Spleen (tissue), 11 donors: Measurements from ENCODE around the gene S100B. TPM values are rescaled to one million over a fixed set of nuclear protein-coding genes. Genes with fewer than 3 reads are reported as not detected.
A peak's percentile ranks its signal among the peaks of the same experiment; 100 is the strongest.

Experiments
- DNase-seq: peaks from one replicate; pipeline ENCODE4 v3.0.0-alpha.2; 2020
- H3K27ac ChIP-seq, 8 donors: fragments of 200-600 bp; sonication (generic) in 7 of 8; 1 replicate in 4 of 8; 2 replicates in 4 of 8; pipeline versions ENCODE4 v1.5.0 to v1.8.0; 2016 to 2021; ENCODE audit warnings: inconsistent platforms in 4 of 8, mild to moderate bottlenecking in 4 of 8, moderate library complexity in 1 of 8
- H3K27me3 ChIP-seq, 7 donors: fragments of 200-600 bp; sonication (generic) in 6 of 7; replicated peaks in 1 of 7; 1 replicate in 4 of 7; 2 replicates in 3 of 7; pipeline versions ENCODE4 v1.5.0 to v1.8.0; 2016 to 2021; ENCODE audit warnings: inconsistent platforms in 3 of 7, mild to moderate bottlenecking in 1 of 7
- H3K36me3 ChIP-seq, 6 donors: fragments of 200-600 bp; sonication (generic) in 5 of 6; 1 replicate in 4 of 6; 2 replicates in 2 of 6; pipeline versions ENCODE4 v1.5.0 to v1.8.0; 2016 to 2021; ENCODE audit warnings: inconsistent platforms in 2 of 6
- H3K4me1 ChIP-seq, 6 donors: fragments of 200-600 bp; sonication (generic) in 5 of 6; 1 replicate in 3 of 6; 2 replicates in 3 of 6; pipeline versions ENCODE4 v1.5.0 to v1.8.0; 2016 to 2021; ENCODE audit warnings: inconsistent platforms in 3 of 6
- H3K4me3 ChIP-seq, 8 donors: fragments of 200-600 bp; sonication (generic) in 7 of 8; 1 replicate in 4 of 8; 2 replicates in 4 of 8; pipeline versions ENCODE4 v1.5.0 to v1.8.0; 2016 to 2021; ENCODE audit warnings: inconsistent platforms in 4 of 8, mild to moderate bottlenecking in 4 of 8, moderate library complexity in 2 of 8
- H3K9me3 ChIP-seq, 8 donors: fragments of 200-600 bp; sonication (generic) in 7 of 8; 1 replicate in 4 of 8; 2 replicates in 4 of 8; pipeline versions ENCODE4 v1.5.0 to v1.8.0; 2016 to 2021; ENCODE audit warnings: inconsistent platforms in 4 of 8
- CTCF ChIP-seq, 11 experiments: fragments of 200-600 bp in 7 of 11; fragments of 450-650 bp in 4 of 11; sonication (generic) in 4 of 11; IDR thresholded peaks in 8 of 11; conservative IDR thresholded peaks in 3 of 11; 1 replicate in 7 of 11; 2 replicates in 4 of 11; pipeline versions ENCODE4 v1.4.0 to v1.8.0; 2016 to 2021; ENCODE audit warnings: antibody characterized with exemption in 11 of 11, inconsistent platforms in 4 of 11, mild to moderate bottlenecking in 1 of 11
- POLR2A ChIP-seq, 3 donors: fragments of 450-650 bp; IDR thresholded peaks; one replicate each; pipeline ENCODE4 v1.5.1; 2017; ENCODE audit warnings: antibody characterized with exemption in 3 of 3, mild to moderate bottlenecking in 1 of 3
- POLR2AphosphoS5 ChIP-seq, 3 donors: sonication (generic); formaldehyde crosslinking; IDR thresholded peaks; one replicate each; pipeline ENCODE4 v1.5.1; 2017; ENCODE audit warnings: antibody characterized with exemption in 3 of 3
- WGBS, 5 donors: extraction: QIAGEN DNeasy Blood & Tissue Kit in 3 of 5; methylation state at CpG; one replicate each; pipeline versions ENCODE4 v1.1.5 to v1.1.7; 2013 to 2018; 5-methylcytosine and 5-hydroxymethylcytosine counted together
- intact Hi-C: fragments of 100-400 bp; cut with DNase I; formaldehyde crosslinking; loops from one replicate; pipeline ENCODE4 v1.15.0; 2023; ENCODE audit warnings: low total_unique reads
- polyA plus RNA-seq, 3 donors: library from polyadenylated mRNA; stranded (reverse); fragments of 200-250 nt; gene quantifications; one replicate each; pipeline ENCODE4 v1.2.1, GENCODE V29; 2013
- total RNA-seq, 7 donors: library from RNA; depleted of rRNA in 3 of 7; stranded (reverse); fragments of >200 nt in 3 of 7; fragmentation: NEBNext Ultra II Directional in 4 of 7; extraction: Animal tissue kit (Norgen Biotek cat#: 25700) in 4 of 7; gene quantifications; one replicate each; pipeline versions ENCODE4 v1.1.0 to v1.2.1, GENCODE V29; 2016 to 2021
- donor health status: healthy with polysubstance abuse.
- donor health status: DM: no; HTN: no; CAD: no; lungs with moderate emphysema.
- donor health status: DM: no; HTN: no; CAD: no.
- donor health status: Bipolar disorder and iron deficiency.
- donor health status: healthy.
- donor health status: DM: no; HTN: no; CAD: no.
- donor health status: DM: yes; HTN: yes; CAD: no.

Gene S100B
- total and polyA plus RNA-seq, 10 donors = 9.7 to 46.0 (median 21.4) TPM

- no peak for TF ChIP-seq POLR2AphosphoS5 (IDR thresholded peaks at IDR 0.05)
- no peak for TF ChIP-seq CTCF (IDR thresholded peaks at IDR 0.05 in 8 of 11, conservative IDR thresholded peaks at IDR 0.05 in 3 of 11)
- no peak for TF ChIP-seq POLR2A (IDR thresholded peaks at IDR 0.05)
- Histone ChIP-seq H3K27ac (no peak overlapping the region), H3K9me3 (no peaks in the 10 kb centered on the region), H3K4me1 (peaks cover 0 to 37% (median 17%) of the 10 kb centered on the region in 6 donors), H3K36me3 (peaks cover 4 to 100% (median 83%) of the 10 kb centered on the region in 6 donors), H3K4me3 (no peak overlapping the region), H3K27me3 (no peaks in the 10 kb centered on the region)
- no peak for DNase-seq
- intact Hi-C loops = no loop called here
- WGBS, 5 donors = 85 to 95% (median 91%) methylated on average over 10 of the region's 10 CpGs
These were observed 42.4 kb downstream of the S100B start for GRCh38 chr21:46562472-46562871.

- TF ChIP-seq POLR2AphosphoS5 (IDR thresholded peaks at IDR 0.05) = no peak
- TF ChIP-seq CTCF (IDR thresholded peaks at IDR 0.05 in 8 of 11, conservative IDR thresholded peaks at IDR 0.05 in 3 of 11) = no peak
- TF ChIP-seq POLR2A (IDR thresholded peaks at IDR 0.05) = no peak
- DNase-seq = no peak
- Histone ChIP-seq H3K4me1 (peaks cover 0 to 37% (median 17%) of the 10 kb centered on the region in 6 donors), H3K36me3 (peaks cover 6 to 100% (median 83%) of the 10 kb centered on the region in 6 donors), H3K27me3 (no peaks in the 10 kb centered on the region), H3K9me3 (no peaks in the 10 kb centered on the region), H3K27ac (no peak overlapping the region), H3K4me3 (no peak overlapping the region)
- intact Hi-C loops = no loop called here
- 92 to 94% (median 94%) methylated on average over 19 of the region's 19 CpGs for WGBS, 5 donors
These were observed 43.3 kb downstream of the S100B start for GRCh38 chr21:46561445-46562090.

GRCh38 chr21:46560568-46561444, 44.1 kb downstream of the S100B start:
- intact Hi-C loops = no loop called here
- Histone ChIP-seq H3K9me3 (no peaks in the 10 kb centered on the region), H3K27me3 (no peaks in the 10 kb centered on the region), H3K36me3 (peaks cover 6 to 100% (median 83%) of the 10 kb centered on the region in 6 donors), H3K27ac (peak overlapping the region in 6 of 8 donors; percentile 73 to 89 (median 80)), H3K4me3 (no peak overlapping the region), H3K4me1 (peaks cover 0 to 37% (median 17%) of the 10 kb centered on the region in 6 donors)
- TF ChIP-seq POLR2AphosphoS5 (IDR thresholded peaks at IDR 0.05) (peak in 1 of 3 donors; percentile 31), CTCF (IDR thresholded peaks at IDR 0.05 in 8 of 11, conservative IDR thresholded peaks at IDR 0.05 in 3 of 11) (no peak), POLR2A (IDR thresholded peaks at IDR 0.05) (no peak)
- 63 to 89% (median 80%) methylated on average over 14 to 19 of the region's 19 CpGs for WGBS, 5 donors
- no peak for DNase-seq
